H1 (cell line): ENCODE results near the gene FAM216A. TPM values are rescaled to one million over a fixed set of nuclear protein-coding genes. Genes with fewer than 3 reads are reported as not detected.

Source experiments
- CTCF ChIA-PET: fragments of 300-600 bp; sonication (Branson Sonifier 250); formaldehyde crosslinking; loops from one replicate; lab custom pipeline; 2021; ENCODE audit not compliant: partially characterized antibody; lab: Charles Lee
- POLR2A ChIA-PET: fragments of 300-600 bp; sonication (Branson Sonifier 250); formaldehyde crosslinking; loops from one replicate; lab custom pipeline; 2021; ENCODE audit warnings: inconsistent platforms; ENCODE audit not compliant: partially characterized antibody; lab: Charles Lee
- DNase-seq, 2 experiments: peaks; one replicate each; pipeline versions ENCODE4 v3.0.0 to v3.0.0-alpha.2; 2010 to 2022; ENCODE audit warnings: low spot score in 2 of 2, low read depth in 1 of 2, mixed read lengths in 1 of 2
- FAIRE-seq: peaks from 2 replicates; lab custom pipeline; 2011; peaks lifted over from hg19 to GRCh38; lab: Jason Lieb, UNC
- H2AFZ ChIP-seq: 2 replicates; pipeline ENCODE4 v1.8.1; 2012; ENCODE audit warnings: low read length, inconsistent platforms
- H2AK5ac ChIP-seq: 2 replicates; pipeline ENCODE4 v1.6.1; 2013; ENCODE audit warnings: low read depth, low read length
- H2BK120ac ChIP-seq: replicated peaks from 2 replicates; pipeline ENCODE3; 2013; ENCODE audit warnings: low read depth, low read length, inconsistent platforms
- H2BK12ac ChIP-seq: 2 replicates; pipeline ENCODE4 v1.6.1; 2013; ENCODE audit warnings: low read depth, low read length
- H2BK15ac ChIP-seq: 2 replicates; pipeline ENCODE4 v1.6.1; 2013; ENCODE audit warnings: low read length
- H2BK20ac ChIP-seq: 2 replicates; pipeline ENCODE4 v1.6.1; 2013; ENCODE audit warnings: low read length
- H2BK5ac ChIP-seq: 2 replicates; pipeline ENCODE4 v1.6.1; 2013; ENCODE audit warnings: low read depth, low read length
- H3K14ac ChIP-seq: 2 replicates; pipeline ENCODE4 v1.6.1; 2013; ENCODE audit warnings: inconsistent platforms; ENCODE audit not compliant: insufficient read length
- H3K18ac ChIP-seq: 2 replicates; pipeline ENCODE4 v1.6.1; 2013; ENCODE audit warnings: low read length; ENCODE audit errors: extremely low read depth
- H3K23ac ChIP-seq: 2 replicates; pipeline ENCODE4 v1.6.1; 2013; ENCODE audit warnings: inconsistent platforms; ENCODE audit not compliant: insufficient read length
- H3K23me2 ChIP-seq: 2 replicates; pipeline ENCODE4 v1.6.1; 2013; ENCODE audit warnings: low read depth, low read length
- H3K27ac ChIP-seq: 2 replicates; pipeline ENCODE4 v1.6.1; 2011; ENCODE audit warnings: low read depth, low read length, inconsistent platforms
- H3K27me3 ChIP-seq, 4 experiments: replicated peaks in 1 of 4; 1 replicate in 1 of 4; 2 replicates in 3 of 4; pipeline versions ENCODE4 v1.6.1 to v1.8.1; 2011 to 2013; ENCODE audit warnings: low read length in 3 of 4, mild to moderate bottlenecking in 3 of 4, inconsistent platforms in 2 of 4, mixed read lengths in 2 of 4, moderate library complexity in 1 of 4; ENCODE audit not compliant: control insufficient read depth in 3 of 4, insufficient read depth in 3 of 4; ENCODE audit errors: extremely low read depth in 1 of 4
- H3K36me3 ChIP-seq, 4 experiments: 2 replicates each; pipeline versions ENCODE4 v1.6.1 to v1.8.1; 2011 to 2013; ENCODE audit warnings: mild to moderate bottlenecking in 4 of 4, low read length in 3 of 4, moderate library complexity in 2 of 4, control low read depth in 1 of 4, inconsistent platforms in 1 of 4; ENCODE audit not compliant: insufficient read depth in 4 of 4, control insufficient read depth in 2 of 4
- H3K4ac ChIP-seq: replicated peaks from 2 replicates; pipeline ENCODE3; 2013; ENCODE audit warnings: low read length, low read depth, mixed read lengths, inconsistent platforms; ENCODE audit not compliant: insufficient read length
- H3K4me1 ChIP-seq, 4 experiments: replicated peaks in 1 of 4; 1 replicate in 1 of 4; 2 replicates in 3 of 4; pipeline versions ENCODE4 v1.6.1 to v1.8.1; 2011 to 2013; ENCODE audit warnings: low read length in 3 of 4, inconsistent platforms in 2 of 4, mixed read lengths in 1 of 4; ENCODE audit not compliant: insufficient read depth in 4 of 4, control insufficient read depth in 3 of 4
- H3K4me2 ChIP-seq, 2 experiments: 2 replicates each; pipeline versions ENCODE4 v1.6.1 to v1.8.1; 2011 to 2013; ENCODE audit warnings: low read depth in 2 of 2, low read length in 2 of 2, control low read depth in 1 of 2, inconsistent platforms in 1 of 2, mild to moderate bottlenecking in 1 of 2; ENCODE audit not compliant: insufficient read depth in 1 of 2
- H3K4me3 ChIP-seq, 4 experiments: fragments of 200-600, 300-600 bp in 1 of 4; sonication (generic), shearing (Covaris generic), sonication (Bioruptor Twin) in 1 of 4; 2 replicates each; pipeline versions ENCODE4 v1.5.1 to v1.8.1; 2011 to 2016; ENCODE audit warnings: low read length in 4 of 4, low read depth in 3 of 4, control low read depth in 2 of 4, inconsistent platforms in 2 of 4, mild to moderate bottlenecking in 2 of 4, mixed read lengths in 1 of 4, moderate library complexity in 1 of 4; ENCODE audit not compliant: insufficient read depth in 2 of 4; ENCODE audit errors: extremely low read depth in 1 of 4
- H3K56ac ChIP-seq: replicated peaks from 2 replicates; pipeline ENCODE3; 2013; ENCODE audit warnings: low read depth, mild to moderate bottlenecking, mixed read lengths, low read length, inconsistent platforms; ENCODE audit not compliant: insufficient read length
- H3K79me1 ChIP-seq: 2 replicates; pipeline ENCODE4 v1.6.1; 2013; ENCODE audit warnings: low read depth, low read length, control low read depth
- H3K79me2 ChIP-seq, 2 experiments: 2 replicates each; pipeline versions ENCODE4 v1.6.1 to v1.8.1; 2012 to 2013; ENCODE audit warnings: low read length in 2 of 2, mild to moderate bottlenecking in 2 of 2, inconsistent platforms in 1 of 2; ENCODE audit not compliant: insufficient read depth in 2 of 2, control insufficient read depth in 1 of 2
- H3K9ac ChIP-seq, 4 experiments: replicated peaks in 1 of 4; 1 replicate in 1 of 4; 2 replicates in 3 of 4; pipeline versions ENCODE4 v1.6.1 to v1.8.1; 2011 to 2013; ENCODE audit warnings: low read depth in 3 of 4, low read length in 3 of 4, control low read depth in 2 of 4, mild to moderate bottlenecking in 2 of 4, moderate library complexity in 2 of 4, inconsistent platforms in 1 of 4; ENCODE audit errors: extremely low read depth in 1 of 4
- H3K9me3 ChIP-seq, 2 experiments: 2 replicates each; pipeline versions ENCODE4 v1.6.1 to v1.8.1; 2012 to 2013; ENCODE audit warnings: mild to moderate bottlenecking in 2 of 2, moderate library complexity in 2 of 2, control low read depth in 1 of 2, inconsistent platforms in 1 of 2, low read depth in 1 of 2, low read length in 1 of 2, mixed read lengths in 1 of 2; ENCODE audit not compliant: insufficient read depth in 2 of 2
- H4K20me1 ChIP-seq, 2 experiments: replicated peaks in 1 of 2; 2 replicates each; pipeline versions ENCODE3 to v1.8.1; 2011 to 2013; ENCODE audit warnings: inconsistent platforms in 2 of 2, low read length in 2 of 2, mild to moderate bottlenecking in 1 of 2; ENCODE audit not compliant: insufficient read depth in 2 of 2, control insufficient read depth in 1 of 2
- H4K5ac ChIP-seq: 2 replicates; pipeline ENCODE4 v1.6.1; 2013; ENCODE audit warnings: low read length, low read depth, mixed read lengths, inconsistent platforms; ENCODE audit not compliant: insufficient read length
- H4K8ac ChIP-seq: 2 replicates; pipeline ENCODE4 v1.8.0; 2013; ENCODE audit warnings: mild to moderate bottlenecking, moderate library complexity, low read length, inconsistent platforms; ENCODE audit not compliant: insufficient read depth; ENCODE audit errors: extremely low read depth
- H4K91ac ChIP-seq: replicated peaks from 2 replicates; pipeline ENCODE3; 2013; ENCODE audit warnings: low read length, mixed read lengths, inconsistent platforms; ENCODE audit not compliant: insufficient read length
- CHD2 ChIP-seq: IDR thresholded peaks from 2 replicates; pipeline ENCODE4 v1.6.1; 2012; ENCODE audit warnings: low read length, improper control_type of control experiment
- CTCF ChIP-seq, 3 experiments: IDR thresholded peaks; 1 replicate in 2 of 3; 2 replicates in 1 of 3; pipeline versions ENCODE4 v1.5.1 to v1.6.1; 2011; ENCODE audit warnings: low read length in 3 of 3, mild to moderate bottlenecking in 3 of 3, inconsistent platforms in 2 of 3, low read depth in 1 of 3, moderate library complexity in 1 of 3; ENCODE audit not compliant: insufficient read depth in 1 of 3; ENCODE audit errors: control extremely low read depth in 1 of 3
- E2F6 ChIP-seq: IDR thresholded peaks from 2 replicates; pipeline ENCODE4 v1.6.1; 2012; ENCODE audit warnings: inconsistent platforms
- HDAC2 ChIP-seq, 2 experiments: fragments of 300-600 bp in 1 of 2; sonication (generic) in 1 of 2; IDR thresholded peaks; 2 replicates each; pipeline ENCODE4 v1.6.1; 2011 to 2012; ENCODE audit warnings: low read depth in 2 of 2, low read length in 2 of 2, mild to moderate bottlenecking in 2 of 2, moderate library complexity in 2 of 2, borderline replicate concordance in 1 of 2, inconsistent platforms in 1 of 2
- MAX ChIP-seq: IDR thresholded peaks from 2 replicates; pipeline ENCODE4 v1.6.1; 2012; ENCODE audit warnings: inconsistent platforms
- NANOG ChIP-seq: IDR thresholded peaks from 2 replicates; pipeline ENCODE4 v1.6.1; 2011; ENCODE audit warnings: low read length, low read depth, mild to moderate bottlenecking, inconsistent platforms; ENCODE audit not compliant: insufficient read depth, poor library complexity, severe bottlenecking
- PHF8 ChIP-seq: fragments of 200-600 bp; sonication (generic); conservative IDR thresholded peaks from 2 replicates; pipeline ENCODE4 v1.7.1; 2012; ENCODE audit warnings: low read depth, mild to moderate bottlenecking, inconsistent platforms, low read length, moderate library complexity
- RBBP5 ChIP-seq: IDR thresholded peaks from 2 replicates; pipeline ENCODE4 v1.7.1; 2012; ENCODE audit warnings: low read depth, mild to moderate bottlenecking, inconsistent platforms, low read length, moderate library complexity, borderline replicate concordance
- SP4 ChIP-seq: IDR thresholded peaks from 2 replicates; pipeline ENCODE4 v1.6.1; 2012; ENCODE audit warnings: low read length, inconsistent platforms
- ZNF274 ChIP-seq: IDR thresholded peaks from 2 replicates; pipeline ENCODE4 v1.7.0; 2012; ENCODE audit warnings: low read length, borderline replicate concordance; ENCODE audit errors: extremely low read depth
- WGBS, 2 experiments: shearing (Covaris generic) in 1 of 2; methylation state at CpG; one replicate each; pipeline versions ENCODE4 v1.1.6 to v1.1.7; 2013 to 2015; ENCODE audit warnings: low lambda C conversion rate in 2 of 2, mixed read lengths in 2 of 2, inconsistent platforms in 1 of 2, low coverage in 1 of 2, missing lambda C conversion rate in 1 of 2; ENCODE audit not compliant: insufficient replicate concordance in 2 of 2, insufficient coverage in 1 of 2, insufficient read length in 1 of 2; ENCODE audit errors: extremely low coverage in 1 of 2, missing lambda C conversion rate in 1 of 2; 5-methylcytosine and 5-hydroxymethylcytosine counted together
- polyA plus RNA-seq, 7 experiments: library from polyadenylated mRNA; depleted of rRNA in 3 of 7; stranded (reverse) in 5 of 7; unstranded in 2 of 7; fragments of >200 nt in 5 of 7; fragments of 200-250 nt in 2 of 7; gene quantifications; 1 replicate in 5 of 7; 2 replicates in 1 of 7; 4 replicates in 1 of 7; pipeline versions ENCODE4 v1.2.1 to v1.2.3, GENCODE V29; 2011 to 2013; ENCODE audit warnings: missing spikeins in 2 of 7, mixed read lengths in 2 of 7
- total RNA-seq: library from RNA; stranded (reverse); fragmentation: NEBNext Ultra II Directional; extraction: Animal tissue kit (Norgen Biotek cat#: 25700); gene quantifications from 2 replicates; pipeline ENCODE4 v1.2.1, GENCODE V29; 2021

FAM216A gene
- total and polyA plus RNA-seq, 2 of the 8 experiments (the other 6 are each of a cell fraction or from before 2014, with no cell fraction given): 19.8 to 24.6 TPM

- H4K20me1 ChIP-seq: no peaks in the 10 kb centered on the region
- no peak overlapping the region for H2BK20ac ChIP-seq
- no peak overlapping the region for H3K18ac ChIP-seq
- no peaks in the 10 kb centered on the region; the same call in 1 of the 2 replicates for H3K23me2 ChIP-seq
- no peak overlapping the region for H2AFZ ChIP-seq
- no peak overlapping the region for H3K9ac ChIP-seq
- no peaks in the 10 kb centered on the region for H3K4me1 ChIP-seq
- H3K9me3 ChIP-seq: no peaks in the 10 kb centered on the region
- ChIA-PET POLR2A (interaction anchor here (0.9 to 1.2 kb wide), 3 partner anchors 12 to 46 kb away, joined by 3 to 4 read pairs (median 3); partner anchors contain the start of genes FAM216A and GPN3), CTCF (interaction anchor here (0.6 to 9.3 kb wide), 10 partner anchors 9 to 104 kb away, joined by 3 to 117 read pairs (median 3); partner anchors contain the start of gene TCTN1)
- DNase-seq (no peak), FAIRE-seq (no peak)
- H3K36me3 ChIP-seq: no peaks in the 10 kb centered on the region
- no peak overlapping the region for H4K91ac ChIP-seq
- no peak overlapping the region for H3K27ac ChIP-seq
- H3K4me2 ChIP-seq: no peak overlapping the region
- no peak overlapping the region for H3K4me3 ChIP-seq
- H2BK15ac ChIP-seq: no peak overlapping the region
- no peaks in the 10 kb centered on the region for H3K79me1 ChIP-seq
- no peak overlapping the region for H4K5ac ChIP-seq
- no peak overlapping the region for H2BK5ac ChIP-seq
- no peak overlapping the region for H2BK120ac ChIP-seq
- 81% methylated on average over 6 of the region's 6 CpGs; no CpG with 5 or more reads in 1 of the 2 experiments for WGBS, 2 experiments
- no peak overlapping the region for H2AK5ac ChIP-seq
- no peak overlapping the region for H2BK12ac ChIP-seq
- no peaks in the 10 kb centered on the region for H3K27me3 ChIP-seq
- no peaks in the 10 kb centered on the region for H3K79me2 ChIP-seq
- no peak overlapping the region for H3K56ac ChIP-seq
- H3K14ac ChIP-seq: no peak overlapping the region
- no peak overlapping the region for H3K23ac ChIP-seq
- no peak overlapping the region for H4K8ac ChIP-seq
- no peak overlapping the region for H3K4ac ChIP-seq
- no peak for TF ChIP-seq MAX
- TF ChIP-seq CTCF (IDR thresholded peaks at IDR 0.05; ENCODE audit: control extremely low read depth in 1 of 3, insufficient read depth in 1 of 3, low read depth in 1 of 3, low read length in 3 of 3): no peak
- no peak for TF ChIP-seq E2F6
- TF ChIP-seq ZNF274: no peak
- no peak for TF ChIP-seq SP4
- no peak for TF ChIP-seq PHF8
- TF ChIP-seq CHD2: no peak
- no peak for TF ChIP-seq NANOG
- TF ChIP-seq HDAC2 (IDR thresholded peaks at IDR 0.05; ENCODE audit: borderline replicate concordance in 1 of 2, low read depth in 2 of 2, low read length in 2 of 2): no peak
- no peak for TF ChIP-seq RBBP5
Measured at GRCh38 chr12:110513842-110514241, 45.2 kb downstream of the FAM216A start.
